Parathyroid adenoma (tissue), 2 donors: Measurements from ENCODE around the gene ARHGEF28.

ENCODE experiments used
- H2AFZ ChIP-seq: fragments of 300-600 bp; sonication (generic); one replicate; pipeline ENCODE4 v1.7.0; 2017; ENCODE audit warnings: antibody characterized with exemption, mild to moderate bottlenecking
- H3K27ac ChIP-seq: fragments of 300-600 bp; sonication (generic); one replicate; pipeline ENCODE4 v1.7.0; 2017
- H3K27me3 ChIP-seq: fragments of 300-600 bp; sonication (generic); one replicate; pipeline ENCODE4 v1.7.0; 2017; ENCODE audit warnings: low read length; ENCODE audit not compliant: control insufficient read depth, insufficient read depth
- H3K36me3 ChIP-seq: fragments of 300-600 bp; sonication (generic); one replicate; pipeline ENCODE4 v1.7.0; 2017; ENCODE audit warnings: low read length; ENCODE audit not compliant: control insufficient read depth, insufficient read depth
- H3K4me1 ChIP-seq: fragments of 300-600 bp; sonication (generic); one replicate; pipeline ENCODE4 v1.7.0; 2017; ENCODE audit warnings: control low read depth
- H3K4me2 ChIP-seq: fragments of 300-600 bp; sonication (generic); one replicate; pipeline ENCODE4 v1.7.0; 2017; ENCODE audit warnings: low read length
- H3K4me3 ChIP-seq: fragments of 300-600 bp; sonication (generic); one replicate; pipeline ENCODE4 v1.7.0; 2017; ENCODE audit warnings: low read depth, low read length
- H3K79me2 ChIP-seq: fragments of 300-600 bp; sonication (generic); one replicate; pipeline ENCODE4 v1.7.0; 2017; ENCODE audit warnings: control low read depth
- H3K9ac ChIP-seq: fragments of 300-600 bp; sonication (generic); one replicate; pipeline ENCODE4 v1.7.0; 2017; ENCODE audit warnings: mild to moderate bottlenecking
- H3K9me3 ChIP-seq: fragments of 300-600 bp; sonication (generic); one replicate; pipeline ENCODE4 v1.7.0; 2017; ENCODE audit warnings: low read length; ENCODE audit not compliant: control insufficient read depth
- TF ChIP-seq, protein P1 (sequence below): fragments of 300-600 bp; sonication (generic); IDR thresholded peaks from one replicate; pipeline ENCODE4 v1.7.0; 2017; ENCODE audit warnings: antibody characterized with exemption, mild to moderate bottlenecking
- donor health status: primary hyperparathyroidism.

The ARHGEF28 gene

DNA sequence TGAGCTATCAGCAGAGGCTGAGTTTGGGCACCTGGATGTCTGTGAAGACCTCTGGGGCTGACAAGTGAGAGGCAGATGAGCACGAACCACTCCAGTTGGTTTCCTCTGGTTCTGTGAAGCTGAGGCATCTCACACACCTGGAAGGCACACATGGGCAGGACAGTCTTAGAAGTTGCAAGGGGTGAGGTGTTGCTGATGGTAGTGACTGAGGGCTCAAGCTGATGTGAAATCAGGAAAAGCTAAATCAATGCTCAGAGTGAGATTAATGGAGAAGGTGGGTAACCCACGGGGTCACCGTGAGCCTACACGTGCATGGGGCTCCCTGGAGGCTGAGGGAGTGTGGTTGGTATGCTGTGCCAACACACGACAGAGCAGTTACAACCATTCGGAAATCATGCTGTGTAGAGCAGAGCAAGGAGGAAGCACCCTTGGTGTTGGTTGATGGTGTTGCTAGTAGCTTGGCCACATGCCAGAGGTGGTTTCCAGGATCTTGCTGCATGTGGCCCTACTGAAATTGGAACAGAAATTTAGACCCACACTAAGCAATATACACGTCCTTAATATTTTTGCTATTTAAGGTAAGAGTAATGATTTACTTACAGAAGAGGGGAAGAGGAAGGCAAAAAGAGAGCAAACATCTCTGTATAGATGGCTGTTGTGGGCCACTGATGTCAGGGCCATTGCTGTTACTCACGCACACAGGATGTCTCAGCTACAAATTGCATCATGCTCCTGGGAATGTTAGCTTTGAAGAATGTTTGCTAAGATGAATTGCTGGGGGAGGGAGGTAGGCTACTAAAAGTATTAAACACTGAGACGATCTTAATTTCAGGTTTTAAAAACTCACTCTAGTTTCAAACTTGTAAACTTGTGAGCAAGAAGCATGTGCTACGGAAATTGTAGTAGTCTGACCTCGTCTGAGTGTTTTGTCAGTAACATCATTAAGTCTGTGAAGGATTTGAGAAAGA is 170.5 kb downstream of the ARHGEF28 start:
- Histone ChIP-seq H3K36me3 (no peaks in the 10 kb centered on the region), H3K4me1 (no peaks in the 10 kb centered on the region), H3K9ac (no peak overlapping the region), H3K9me3 (no peaks in the 10 kb centered on the region), H3K4me3 (no peak overlapping the region), H3K79me2 (no peaks in the 10 kb centered on the region), H3K4me2 (no peak overlapping the region), H2AFZ (no peak overlapping the region), H3K27me3 (no peaks in the 10 kb centered on the region), H3K27ac (no peak overlapping the region)
- TF ChIP-seq, protein P1, sequence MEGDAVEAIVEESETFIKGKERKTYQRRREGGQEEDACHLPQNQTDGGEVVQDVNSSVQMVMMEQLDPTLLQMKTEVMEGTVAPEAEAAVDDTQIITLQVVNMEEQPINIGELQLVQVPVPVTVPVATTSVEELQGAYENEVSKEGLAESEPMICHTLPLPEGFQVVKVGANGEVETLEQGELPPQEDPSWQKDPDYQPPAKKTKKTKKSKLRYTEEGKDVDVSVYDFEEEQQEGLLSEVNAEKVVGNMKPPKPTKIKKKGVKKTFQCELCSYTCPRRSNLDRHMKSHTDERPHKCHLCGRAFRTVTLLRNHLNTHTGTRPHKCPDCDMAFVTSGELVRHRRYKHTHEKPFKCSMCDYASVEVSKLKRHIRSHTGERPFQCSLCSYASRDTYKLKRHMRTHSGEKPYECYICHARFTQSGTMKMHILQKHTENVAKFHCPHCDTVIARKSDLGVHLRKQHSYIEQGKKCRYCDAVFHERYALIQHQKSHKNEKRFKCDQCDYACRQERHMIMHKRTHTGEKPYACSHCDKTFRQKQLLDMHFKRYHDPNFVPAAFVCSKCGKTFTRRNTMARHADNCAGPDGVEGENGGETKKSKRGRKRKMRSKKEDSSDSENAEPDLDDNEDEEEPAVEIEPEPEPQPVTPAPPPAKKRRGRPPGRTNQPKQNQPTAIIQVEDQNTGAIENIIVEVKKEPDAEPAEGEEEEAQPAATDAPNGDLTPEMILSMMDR = no peak

DNA sequence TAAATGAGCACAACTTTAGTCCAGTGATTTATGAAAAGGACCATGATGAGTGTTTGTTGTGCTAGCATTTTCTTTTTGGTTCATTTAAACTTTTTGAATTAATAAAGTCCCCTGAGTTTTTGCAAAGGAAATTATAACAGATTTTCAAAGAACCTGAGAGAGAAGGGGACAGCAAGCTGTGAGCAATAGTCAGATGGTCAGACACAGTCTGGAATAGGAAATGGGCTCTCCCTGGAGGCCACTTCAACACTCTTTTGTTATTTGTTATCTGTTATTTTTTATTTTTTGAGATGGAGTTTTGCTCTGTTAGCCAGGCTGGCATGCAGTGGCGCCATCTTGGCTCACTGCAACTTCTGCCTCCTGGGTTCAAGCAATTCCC is 171.1 kb downstream of the ARHGEF28 start:
- Histone ChIP-seq H3K9ac (no peak overlapping the region), H2AFZ (no peak overlapping the region), H3K79me2 (no peaks in the 10 kb centered on the region), H3K4me2 (no peak overlapping the region), H3K9me3 (no peaks in the 10 kb centered on the region), H3K27me3 (no peaks in the 10 kb centered on the region), H3K4me3 (no peak overlapping the region), H3K36me3 (no peaks in the 10 kb centered on the region), H3K4me1 (no peaks in the 10 kb centered on the region), H3K27ac (no peak overlapping the region)
- TF ChIP-seq, protein P1 = no peak

DNA sequence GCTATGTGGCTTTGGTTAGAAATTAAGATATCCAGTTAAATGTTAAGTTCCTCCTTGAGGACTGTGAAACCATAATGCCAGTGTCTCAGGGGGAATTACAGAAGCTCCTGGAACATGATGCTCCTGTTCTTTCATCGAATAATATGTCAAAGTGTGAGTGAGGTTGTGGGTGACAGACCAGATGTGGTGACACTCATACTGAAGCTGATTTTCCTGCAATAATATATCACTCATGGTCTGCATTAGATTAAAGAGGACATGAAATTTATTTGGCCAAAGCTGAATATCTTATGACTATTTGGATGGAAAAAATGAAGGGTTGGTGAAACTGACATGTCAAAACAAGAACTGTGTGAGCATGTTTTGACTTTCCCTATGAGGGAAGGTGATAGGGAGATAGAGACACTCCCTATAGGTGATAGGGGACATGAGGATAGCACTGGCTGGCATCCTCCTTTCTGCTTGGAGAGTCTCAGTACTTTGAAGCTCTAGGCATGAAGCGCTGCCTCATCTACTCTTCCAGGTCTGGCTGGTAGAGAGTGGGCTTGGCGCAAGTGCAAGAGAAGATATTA is 173.5 kb downstream of the ARHGEF28 start:
- Histone ChIP-seq H2AFZ (no peak overlapping the region), H3K9me3 (no peaks in the 10 kb centered on the region), H3K4me3 (no peak overlapping the region), H3K79me2 (no peaks in the 10 kb centered on the region), H3K27me3 (no peaks in the 10 kb centered on the region), H3K27ac (no peak overlapping the region), H3K9ac (no peak overlapping the region), H3K36me3 (no peaks in the 10 kb centered on the region), H3K4me1 (no peaks in the 10 kb centered on the region), H3K4me2 (no peak overlapping the region)
- TF ChIP-seq, protein P1 = no peak

DNA sequence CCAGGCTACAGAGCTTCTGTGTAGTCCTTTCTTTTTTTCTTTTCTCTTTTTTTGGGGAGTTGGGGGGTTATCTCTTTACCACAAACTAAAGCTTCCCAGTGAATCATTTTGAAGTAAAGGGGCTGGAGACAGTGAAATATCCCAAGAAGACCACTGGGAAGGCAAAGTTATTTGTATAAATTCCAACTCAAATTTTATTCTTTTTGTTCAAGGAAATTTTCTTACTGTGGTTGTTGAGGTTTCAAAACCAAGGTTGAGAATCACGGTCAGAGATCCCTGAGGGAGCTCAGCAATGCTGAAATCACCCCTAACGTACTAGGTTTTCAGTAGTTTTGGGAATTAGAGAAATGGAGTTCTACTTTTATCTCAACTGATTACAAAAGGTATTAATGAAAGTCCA is 175.7 kb downstream of the ARHGEF28 start:
- no peak overlapping the region for H3K4me3 ChIP-seq
- no peak overlapping the region for H2AFZ ChIP-seq
- no peak overlapping the region for H3K4me2 ChIP-seq
- H3K27me3 ChIP-seq = no peaks in the 10 kb centered on the region
- H3K9ac ChIP-seq = no peak overlapping the region
- H3K9me3 ChIP-seq = no peaks in the 10 kb centered on the region
- no peaks in the 10 kb centered on the region for H3K4me1 ChIP-seq
- H3K27ac ChIP-seq = no peak overlapping the region
- TF ChIP-seq, protein P1 = no peak
- H3K36me3 ChIP-seq = no peaks in the 10 kb centered on the region
- H3K79me2 ChIP-seq = no peaks in the 10 kb centered on the region
